GM19035 (cell line): Measurements from ENCODE around the gene ACER1.
"Not testable (repeated sequence)": the region's sequence is repeated elsewhere in the genome, so short reads cannot be mapped to it uniquely, and the experiment has no call there.

Experiments used
- ATAC-seq: cut with Tn5 transposase; IDR thresholded peaks from one replicate; pipeline ENCODE4 v1.9.1; 2021; ENCODE audit not compliant: unreplicated experiment

ACER1 gene

GRCh38 chr19:6357174-6357573 lies 23.8 kb upstream of the ACER1 start:
- ATAC-seq, result no peak

- ATAC-seq, result not testable (repeated sequence)
Observed at GRCh38 chr19:6355321-6356040, 22.1 kb upstream of the ACER1 start.

GRCh38 chr19:6354098-6354674 lies 20.8 kb upstream of the ACER1 start:
- no peak for ATAC-seq

- ATAC-seq, result no peak
Observed at GRCh38 chr19:6352381-6353165, 19.2 kb upstream of the ACER1 start.

GRCh38 chr19:6350688-6351087 lies 17.3 kb upstream of the ACER1 start:
- no peak for ATAC-seq

- ATAC-seq, result not testable (repeated sequence)
Observed at GRCh38 chr19:6349271-6349670, 15.9 kb upstream of the ACER1 start.

GRCh38 chr19:6343462-6343861 lies 10.1 kb upstream of the ACER1 start:
- ATAC-seq, result no peak

GRCh38 chr19:6340493-6341201 lies 7.2 kb upstream of the ACER1 start:
- no peak for ATAC-seq

GRCh38 chr19:6334490-6335285 lies 1.3 kb upstream of the ACER1 start:
- no peak for ATAC-seq

GRCh38 chr19:6326815-6327214 lies 6.6 kb downstream of the ACER1 start:
- ATAC-seq, result no peak

- ATAC-seq, result no peak
Observed at GRCh38 chr19:6325614-6326013, 7.8 kb downstream of the ACER1 start.

- no peak for ATAC-seq
Observed at GRCh38 chr19:6324757-6325156, 8.7 kb downstream of the ACER1 start.

- ATAC-seq, result no peak
Observed at GRCh38 chr19:6322284-6322683, 11.1 kb downstream of the ACER1 start.

GRCh38 chr19:6319376-6319775 lies 14.0 kb downstream of the ACER1 start:
- no peak for ATAC-seq

GRCh38 chr19:6318772-6319171 lies 14.6 kb downstream of the ACER1 start:
- no peak for ATAC-seq

GRCh38 chr19:6315646-6316045 lies 17.8 kb downstream of the ACER1 start:
- not testable (repeated sequence) for ATAC-seq

- no peak for ATAC-seq
Observed at GRCh38 chr19:6313398-6313969, 19.9 kb downstream of the ACER1 start.

GRCh38 chr19:6312018-6312417 lies 21.4 kb downstream of the ACER1 start:
- ATAC-seq, result no peak

- ATAC-seq, result no peak
Observed at GRCh38 chr19:6298413-6298812, 35.0 kb downstream of the ACER1 start.

GRCh38 chr19:6297202-6297601 lies 36.2 kb downstream of the ACER1 start:
- ATAC-seq, result no peak
